ENCODE measurements around the gene TP53I11.

TP53I11 gene

DNA sequence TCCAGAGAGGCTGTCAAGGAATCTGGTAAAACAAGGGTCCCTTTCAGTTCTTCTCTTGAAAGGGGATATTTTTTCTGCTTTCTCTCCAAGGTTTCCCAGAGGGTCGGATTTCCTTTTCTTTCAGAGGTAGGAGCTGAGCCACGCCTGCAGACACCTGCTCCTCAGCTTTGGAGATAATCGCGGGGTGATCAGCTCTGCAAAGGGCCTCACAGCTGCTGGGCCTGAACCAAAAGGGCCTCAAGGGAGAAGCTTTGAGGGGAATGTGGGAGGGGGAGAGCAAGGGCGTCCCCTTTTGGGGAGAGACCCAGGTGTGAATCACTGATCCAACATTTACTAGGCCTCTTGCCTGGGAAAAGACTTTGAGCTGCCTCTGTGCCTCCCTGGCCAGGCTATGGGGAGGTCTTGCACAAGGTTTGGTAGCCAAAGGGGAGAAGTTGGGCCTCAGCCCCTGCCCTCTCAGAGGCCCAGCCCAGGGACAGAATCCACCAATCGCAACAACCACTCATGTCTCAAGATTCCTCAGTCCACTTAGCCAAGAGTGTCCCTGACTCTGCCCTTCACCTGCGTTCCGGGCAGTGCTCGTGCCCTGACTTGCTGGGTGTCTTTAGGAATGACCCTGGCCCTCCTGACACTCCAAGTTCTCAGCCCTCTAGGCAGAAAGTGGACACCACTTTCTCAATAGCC, 14.0 kb upstream of the TP53I11 start:
- no peak for DNase-seq (ENCODE audit: low spot score)
- no peak overlapping the region for H3K27ac ChIP-seq
- no peak for TF ChIP-seq CTCF (IDR thresholded peaks at IDR 0.05)
- H3K4me3 ChIP-seq = no peak overlapping the region

GRCh38 chr11:44963948-44964347, 13.3 kb upstream of the TP53I11 start:
- DNase-seq (ENCODE audit: low spot score) = no peak
- Histone ChIP-seq H3K4me3 (no peak overlapping the region), H3K27ac (no peak overlapping the region)
- no peak for TF ChIP-seq CTCF (IDR thresholded peaks at IDR 0.05)

DNA sequence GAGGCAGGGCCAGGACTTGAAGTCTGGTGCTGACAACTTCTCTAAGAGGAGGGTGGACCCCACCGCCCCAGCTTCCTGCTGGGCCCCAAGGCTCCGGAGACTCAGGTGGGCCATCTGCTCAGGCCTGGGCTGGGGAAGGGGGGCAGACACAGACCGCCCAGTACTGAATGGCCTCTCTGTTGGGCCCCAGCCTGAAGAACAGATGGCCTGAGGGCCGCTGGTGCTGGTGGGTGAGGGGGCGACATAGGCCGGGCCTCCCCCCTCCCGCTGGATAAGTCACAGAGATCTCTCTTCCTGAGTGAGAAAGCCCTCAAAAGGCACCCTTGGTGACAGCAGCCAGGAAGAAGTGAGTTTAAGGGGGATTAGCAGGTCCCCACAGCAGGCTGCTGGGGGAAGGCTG, 12.5 kb upstream of the TP53I11 start:
- no peak for DNase-seq (ENCODE audit: low spot score)
- TF ChIP-seq CTCF (IDR thresholded peaks at IDR 0.05) = no peak
- no peak overlapping the region for H3K27ac ChIP-seq

DNA sequence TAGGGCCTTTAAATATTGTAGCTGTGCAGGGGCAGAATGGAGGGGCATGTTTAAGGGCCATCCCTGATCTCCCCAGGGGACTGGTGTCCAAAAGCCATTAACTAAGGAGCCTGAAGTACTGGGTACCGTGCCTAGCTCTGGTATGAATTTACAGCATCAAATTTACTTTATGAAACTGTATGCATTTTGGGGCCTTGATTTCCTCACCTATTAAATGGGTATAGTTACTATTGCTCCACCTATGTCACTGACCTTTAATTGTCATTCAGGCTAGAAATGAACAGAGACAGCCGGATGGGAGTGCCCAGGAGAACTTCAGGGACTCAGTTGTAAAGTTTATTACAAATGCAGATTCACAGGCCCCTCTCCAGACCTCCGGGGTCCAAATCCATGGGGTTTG, 11.8 kb upstream of the TP53I11 start:
- Histone ChIP-seq H3K27ac (no peak overlapping the region), H3K4me3 (no peak overlapping the region)
- TF ChIP-seq CTCF (IDR thresholded peaks at IDR 0.05) = no peak
- no peak for DNase-seq (ENCODE audit: low spot score)

More for the DNA sequence above, 12.5 kb upstream of the TP53I11 start:
- no peak overlapping the region for H3K4me3 ChIP-seq

- no peak for DNase-seq (ENCODE audit: low spot score)
- Histone ChIP-seq H3K4me3 (no peak overlapping the region), H3K27ac (no peak overlapping the region)
- no peak for TF ChIP-seq CTCF (IDR thresholded peaks at IDR 0.05)
Observed at GRCh38 chr11:44960200-44960845, 9.6 kb upstream of the TP53I11 start.

DNA sequence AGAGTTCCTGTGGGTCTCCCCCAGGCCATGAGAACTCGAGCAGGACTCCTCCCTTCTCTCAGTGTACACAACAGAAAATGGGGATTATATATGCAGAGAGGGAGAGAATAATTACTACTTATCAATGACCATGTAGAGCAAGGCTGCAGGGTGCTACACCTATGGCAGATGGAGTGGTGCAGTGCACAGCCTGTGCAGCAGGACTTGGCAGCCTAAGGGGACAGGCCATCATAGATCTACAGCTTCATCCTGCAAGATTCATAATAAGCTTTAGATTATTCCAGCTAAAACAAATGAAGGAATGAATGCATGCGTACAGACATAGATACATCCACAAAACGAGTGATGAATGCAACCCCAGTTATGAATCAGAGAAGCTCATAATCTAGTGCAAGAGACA, 8.4 kb upstream of the TP53I11 start:
- H3K4me3 ChIP-seq = no peak overlapping the region
- DNase-seq (ENCODE audit: low spot score) = no peak
- no peak for TF ChIP-seq CTCF (IDR thresholded peaks at IDR 0.05)
- H3K27ac ChIP-seq = no peak overlapping the region
